ENCODE results near the gene TRAPPC14. TPM values are rescaled to one million over a fixed set of nuclear protein-coding genes. Genes with fewer than 3 reads are reported as not detected.

The TRAPPC14 gene
- total and polyA plus RNA-seq, 9 of the 15 experiments (the other 6 are each of a cell fraction or from before 2014, with no cell fraction given) = 0.42 to 45.9 (median 18.2) TPM

GRCh38 chr7:100163871-100164270, 5.3 kb upstream of the TRAPPC14 start:
- DNase-seq (ENCODE audit: extremely low read depth in 1 of 4, low spot score in 3 of 4) = no peak
- in situ Hi-C loops (cut with MboI) = no loop called here
- POLR2A ChIA-PET = interaction anchor here (0.6 kb wide), 1 partner anchor 9 kb away, joined by 4 read pairs; no protein-coding TSS in a partner anchor
- H3K4me3 ChIP-seq = no peak overlapping the region
- CTCF ChIA-PET (ENCODE audit: low intra/inter-chr PET ratio) = no interaction called here
- BruUV-seq (replicated peaks) = no TSS peak
- no peaks in the 10 kb centered on the region for H3K9me3 ChIP-seq (replicated peaks; ENCODE audit: control insufficient read depth, insufficient read depth, low read depth, low read length)
- no peaks in the 10 kb centered on the region for H3K27me3 ChIP-seq (ENCODE audit: control insufficient read depth in 2 of 2, insufficient read depth in 2 of 2, low read length in 2 of 2)
- WGBS (ENCODE audit: insufficient coverage, low coverage, missing lambda C conversion rate) = 73% methylated on average over 5 of the region's 5 CpGs
- no peak for FAIRE-seq
- no peak overlapping the region for H3K27ac ChIP-seq (ENCODE audit: extremely low read depth, low read depth, low read length)
- H3K4me1 ChIP-seq (replicated peaks in 1 of 2; ENCODE audit: control insufficient read depth in 2 of 2, insufficient read depth in 2 of 2, low read length in 2 of 2) = peaks cover 40 to 48% of the 10 kb centered on the region in 2 experiments
- H4K20me1 ChIP-seq (replicated peaks; ENCODE audit: control insufficient read depth, insufficient read depth, low read length) = no peaks in the 10 kb centered on the region
- H3K4me2 ChIP-seq (ENCODE audit: insufficient read depth, low read length) = no peak overlapping the region
- TF ChIP-seq, protein P1, sequence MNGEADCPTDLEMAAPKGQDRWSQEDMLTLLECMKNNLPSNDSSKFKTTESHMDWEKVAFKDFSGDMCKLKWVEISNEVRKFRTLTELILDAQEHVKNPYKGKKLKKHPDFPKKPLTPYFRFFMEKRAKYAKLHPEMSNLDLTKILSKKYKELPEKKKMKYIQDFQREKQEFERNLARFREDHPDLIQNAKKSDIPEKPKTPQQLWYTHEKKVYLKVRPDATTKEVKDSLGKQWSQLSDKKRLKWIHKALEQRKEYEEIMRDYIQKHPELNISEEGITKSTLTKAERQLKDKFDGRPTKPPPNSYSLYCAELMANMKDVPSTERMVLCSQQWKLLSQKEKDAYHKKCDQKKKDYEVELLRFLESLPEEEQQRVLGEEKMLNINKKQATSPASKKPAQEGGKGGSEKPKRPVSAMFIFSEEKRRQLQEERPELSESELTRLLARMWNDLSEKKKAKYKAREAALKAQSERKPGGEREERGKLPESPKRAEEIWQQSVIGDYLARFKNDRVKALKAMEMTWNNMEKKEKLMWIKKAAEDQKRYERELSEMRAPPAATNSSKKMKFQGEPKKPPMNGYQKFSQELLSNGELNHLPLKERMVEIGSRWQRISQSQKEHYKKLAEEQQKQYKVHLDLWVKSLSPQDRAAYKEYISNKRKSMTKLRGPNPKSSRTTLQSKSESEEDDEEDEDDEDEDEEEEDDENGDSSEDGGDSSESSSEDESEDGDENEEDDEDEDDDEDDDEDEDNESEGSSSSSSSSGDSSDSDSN (IDR thresholded peaks at IDR 0.05; ENCODE audit: borderline replicate concordance in 1 of 2, low read depth in 2 of 2, low read length in 2 of 2) = no peak
- TF ChIP-seq MCM2 (IDR thresholded peaks at IDR 0.05; ENCODE audit: low read depth) = no peak
- no peak for TF ChIP-seq MEF2A (IDR thresholded peaks at IDR 0.05; ENCODE audit: control insufficient read depth, low read depth, low read length)
- TF ChIP-seq NR4A1 (CRISPR knock-in tag; IDR thresholded peaks at IDR 0.05) = no peak
- no peak for TF ChIP-seq NR4A1 (tag; IDR thresholded peaks at IDR 0.05)
- TF ChIP-seq PHB (CRISPR knock-in tag; IDR thresholded peaks at IDR 0.05) = no peak
- no peak for TF ChIP-seq MECOM (CRISPR knock-in tag; IDR thresholded peaks at IDR 0.05)
- TF ChIP-seq KLF16 (IDR thresholded peaks at IDR 0.05) = no peak
- no peak for TF ChIP-seq CXXC5 (CRISPR knock-in tag; IDR thresholded peaks at IDR 0.05)
- TF ChIP-seq TCF7L2 (IDR thresholded peaks at IDR 0.05; ENCODE audit: low read depth, low read length) = no peak
- TF ChIP-seq SIN3A (IDR thresholded peaks at IDR 0.05; ENCODE audit: borderline replicate concordance in 2 of 2, control insufficient read depth in 1 of 2, low read depth in 2 of 2, low read length in 2 of 2) = no peak
- no peaks in the 10 kb centered on the region for H3K79me2 ChIP-seq (ENCODE audit: control insufficient read depth, insufficient read depth, low read length)
- intact Hi-C loops (cut with micrococcal nuclease) = no loop called here
- H3K9ac ChIP-seq (ENCODE audit: insufficient read depth in 1 of 2, low read depth in 2 of 2, low read length in 2 of 2) = peak overlapping the region in 1 of 2 experiments; percentile 41; a peak in 1 of 4 replicates
- no peaks in the 10 kb centered on the region for H3K9me1 ChIP-seq (ENCODE audit: control insufficient read depth, insufficient read depth, low read length)
- ATAC-seq = no peak
- no peaks in the 10 kb centered on the region for H3K36me3 ChIP-seq (ENCODE audit: control insufficient read depth, insufficient read depth, low read length)
- H2AFZ ChIP-seq (ENCODE audit: low read depth, low read length) = no peak overlapping the region
